Renal cortical epithelial cell (primary cell): ENCODE measurements around the gene TBC1D5. TPM values are rescaled to one million over a fixed set of nuclear protein-coding genes. Genes with fewer than 3 reads are reported as not detected.
A peak's percentile ranks its signal among the peaks of the same experiment; 100 is the strongest.
"Not testable (repeated sequence)": the region's sequence is repeated elsewhere in the genome, so short reads cannot be mapped to it uniquely, and the experiment has no call there.

Experiments
- DNase-seq: peaks from one replicate; pipeline ENCODE4 v3.0.0-alpha.2; 2011; ENCODE audit warnings: low read depth
- total RNA-seq: library from RNA; depleted of rRNA; stranded (reverse); fragments of >200 nt; gene quantifications from 2 replicates; pipeline ENCODE4 v1.2.3, GENCODE V29; 2014

TBC1D5 gene
- total RNA-seq, 1 donor from 2014 or later = 92.1 TPM

GRCh38 chr3:17546500-17547255, 195.8 kb downstream of the TBC1D5 start:
- DNase-seq = no peak

GRCh38 chr3:17544632-17545031, 197.8 kb downstream of the TBC1D5 start:
- DNase-seq = peak; percentile 7

GRCh38 chr3:17542591-17542990, 199.8 kb downstream of the TBC1D5 start:
- no peak for DNase-seq

GRCh38 chr3:17539436-17539835, 203.0 kb downstream of the TBC1D5 start:
- no peak for DNase-seq

- DNase-seq = no peak
These were observed 207.2 kb downstream of the TBC1D5 start for GRCh38 chr3:17535274-17535673.

- DNase-seq = not testable (repeated sequence)
These were observed 210.0 kb downstream of the TBC1D5 start for GRCh38 chr3:17532446-17532845.

GRCh38 chr3:17529677-17530076, 212.8 kb downstream of the TBC1D5 start:
- DNase-seq = no peak

GRCh38 chr3:17518189-17519059, 224.0 kb downstream of the TBC1D5 start:
- DNase-seq = no peak

- peak; percentile 3 for DNase-seq
These were observed 226.8 kb downstream of the TBC1D5 start for GRCh38 chr3:17515445-17516234.

- no peak for DNase-seq
These were observed 227.8 kb downstream of the TBC1D5 start for GRCh38 chr3:17514597-17514996.

GRCh38 chr3:17510265-17510664, 232.2 kb downstream of the TBC1D5 start:
- no peak for DNase-seq

- no peak for DNase-seq
These were observed 234.2 kb downstream of the TBC1D5 start for GRCh38 chr3:17508180-17508752.

GRCh38 chr3:17507480-17507879, 235.0 kb downstream of the TBC1D5 start:
- DNase-seq = no peak

GRCh38 chr3:17505856-17506255, 236.6 kb downstream of the TBC1D5 start:
- DNase-seq = peak; percentile 53

GRCh38 chr3:17501745-17502144, 240.7 kb downstream of the TBC1D5 start:
- no peak for DNase-seq

- DNase-seq = peak; percentile 74
These were observed 241.8 kb downstream of the TBC1D5 start for GRCh38 chr3:17500618-17501017.

GRCh38 chr3:17494117-17494809, 248.2 kb downstream of the TBC1D5 start:
- no peak for DNase-seq

GRCh38 chr3:17491601-17492000, 250.8 kb downstream of the TBC1D5 start:
- DNase-seq = peak; percentile 22

GRCh38 chr3:17491190-17491589, 251.2 kb downstream of the TBC1D5 start:
- not testable (repeated sequence) for DNase-seq

- no peak for DNase-seq
These were observed 253.3 kb downstream of the TBC1D5 start for GRCh38 chr3:17489139-17489538.

GRCh38 chr3:17481116-17481515, 261.3 kb downstream of the TBC1D5 start:
- no peak for DNase-seq
